H1 (cell line): Measurements from ENCODE around the gene GON4L. TPM values are rescaled to one million over a fixed set of nuclear protein-coding genes. Genes with fewer than 3 reads are reported as not detected.

Experiments used
- ASH2L ChIP-seq: fragments of 200-600, 300-600 bp; sonication (generic); IDR thresholded peaks from one replicate; pipeline ENCODE4 v1.7.1; 2017; ENCODE audit warnings: low read length
- BRCA1 ChIP-seq: IDR thresholded peaks from 2 replicates; pipeline ENCODE4 v1.6.1; 2012; ENCODE audit warnings: low read depth, low read length, improper control_type of control experiment
- EGR1 ChIP-seq: IDR thresholded peaks from 2 replicates; pipeline ENCODE4 v1.6.1; 2011; ENCODE audit warnings: low read depth, low read length, borderline replicate concordance
- HDAC6 ChIP-seq: IDR thresholded peaks from one replicate; pipeline ENCODE4 v1.7.1; 2012; ENCODE audit warnings: low read depth, mild to moderate bottlenecking, inconsistent platforms, low read length, moderate library complexity
- KDM4A ChIP-seq: IDR thresholded peaks from one replicate; pipeline ENCODE4 v1.7.1; 2012; ENCODE audit warnings: low read depth, mild to moderate bottlenecking, moderate library complexity, low read length, inconsistent platforms; ENCODE audit not compliant: severe bottlenecking
- KDM5A ChIP-seq: fragments of 200-600 bp; IDR thresholded peaks from 2 replicates; pipeline ENCODE4 v1.7.1; 2012; ENCODE audit warnings: mild to moderate bottlenecking, low read length, inconsistent platforms, mixed read lengths
- MAX ChIP-seq: IDR thresholded peaks from 2 replicates; pipeline ENCODE4 v1.6.1; 2012; ENCODE audit warnings: inconsistent platforms
- NRF1 ChIP-seq: IDR thresholded peaks from 2 replicates; pipeline ENCODE4 v1.6.1; 2011; ENCODE audit warnings: mild to moderate bottlenecking, low read depth, low read length, improper control_type of control experiment
- PHF8 ChIP-seq: fragments of 200-600 bp; sonication (generic); conservative IDR thresholded peaks from 2 replicates; pipeline ENCODE4 v1.7.1; 2012; ENCODE audit warnings: low read depth, mild to moderate bottlenecking, inconsistent platforms, low read length, moderate library complexity
- POLR2AphosphoS5 ChIP-seq: IDR thresholded peaks from 2 replicates; pipeline ENCODE4 v1.6.1; 2011; ENCODE audit warnings: low read depth, low read length
- POU5F1 ChIP-seq: IDR thresholded peaks from 2 replicates; pipeline ENCODE4 v1.6.1; 2011; ENCODE audit warnings: low read depth, mild to moderate bottlenecking, low read length, moderate library complexity
- RBBP5 ChIP-seq: IDR thresholded peaks from 2 replicates; pipeline ENCODE4 v1.7.1; 2012; ENCODE audit warnings: low read depth, mild to moderate bottlenecking, inconsistent platforms, low read length, moderate library complexity, borderline replicate concordance
- SIX5 ChIP-seq: IDR thresholded peaks from 2 replicates; pipeline ENCODE4 v1.6.1; 2011; ENCODE audit warnings: mild to moderate bottlenecking, low read depth, low read length
- polyA plus RNA-seq, 7 experiments: library from polyadenylated mRNA; depleted of rRNA in 3 of 7; stranded (reverse) in 5 of 7; unstranded in 2 of 7; fragments of >200 nt in 5 of 7; fragments of 200-250 nt in 2 of 7; gene quantifications; 1 replicate in 5 of 7; 2 replicates in 1 of 7; 4 replicates in 1 of 7; pipeline versions ENCODE4 v1.2.1 to v1.2.3, GENCODE V29; 2011 to 2013; ENCODE audit warnings: missing spikeins in 2 of 7, mixed read lengths in 2 of 7
- total RNA-seq: library from RNA; stranded (reverse); fragmentation: NEBNext Ultra II Directional; extraction: Animal tissue kit (Norgen Biotek cat#: 25700); gene quantifications from 2 replicates; pipeline ENCODE4 v1.2.1, GENCODE V29; 2021
- TF ChIP-seq, protein P1 (sequence below): IDR thresholded peaks from 2 replicates; pipeline ENCODE4 v1.6.1; 2012; ENCODE audit warnings: inconsistent platforms

GON4L gene
- total and polyA plus RNA-seq, 2 of the 8 experiments (the other 6 are each of a cell fraction or from before 2014, with no cell fraction given): 26.2 to 52.1 TPM

DNA sequence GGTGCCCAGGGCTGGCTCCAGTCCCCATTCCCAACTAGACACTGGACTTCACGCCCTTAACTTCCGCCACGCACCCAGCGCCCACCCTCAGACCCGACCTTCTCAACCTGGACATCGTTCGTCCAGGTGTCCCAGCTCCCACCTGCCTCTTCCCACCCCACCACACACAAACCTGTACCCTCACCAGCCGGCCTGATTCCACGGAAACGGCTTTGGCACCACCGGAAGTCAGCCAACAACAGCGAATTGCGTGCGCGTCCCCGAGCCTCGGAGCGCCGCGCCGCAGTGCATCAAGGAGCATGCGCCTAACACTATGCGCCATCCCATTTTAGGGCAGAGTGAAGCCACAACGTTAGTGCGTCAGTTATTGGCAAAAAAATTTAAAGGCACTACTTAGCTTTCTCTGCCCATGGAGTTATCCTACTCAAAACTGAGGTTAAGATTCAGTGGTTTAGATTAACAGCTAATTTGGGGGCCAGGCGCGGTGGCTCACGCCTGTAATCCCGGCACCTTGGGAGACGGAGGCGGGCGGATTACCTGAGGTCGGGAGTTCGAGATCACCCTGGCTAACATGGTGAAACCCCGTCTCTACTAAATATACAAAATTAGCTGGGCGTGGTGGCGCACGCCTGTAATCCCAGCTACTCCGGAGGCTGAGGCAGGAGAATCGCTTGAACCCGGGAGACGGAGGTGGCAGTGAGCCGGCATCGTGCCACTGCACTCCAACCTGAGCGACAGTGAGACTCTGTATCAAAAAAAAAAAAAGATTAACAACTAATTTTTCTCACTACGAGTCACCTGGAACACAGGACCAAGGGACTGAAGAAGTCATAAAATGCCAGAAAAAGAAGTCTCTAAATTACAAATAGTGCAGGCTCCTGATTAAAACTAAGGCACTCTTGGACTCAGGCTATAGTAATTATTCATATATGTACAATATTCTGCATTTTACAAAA lies at the start of gene GON4L (continued):
- peak; percentile 78 for TF ChIP-seq PHF8
- peak; percentile 64; the same call in 1 of the 2 replicates for TF ChIP-seq RBBP5
- TF ChIP-seq, protein P1, sequence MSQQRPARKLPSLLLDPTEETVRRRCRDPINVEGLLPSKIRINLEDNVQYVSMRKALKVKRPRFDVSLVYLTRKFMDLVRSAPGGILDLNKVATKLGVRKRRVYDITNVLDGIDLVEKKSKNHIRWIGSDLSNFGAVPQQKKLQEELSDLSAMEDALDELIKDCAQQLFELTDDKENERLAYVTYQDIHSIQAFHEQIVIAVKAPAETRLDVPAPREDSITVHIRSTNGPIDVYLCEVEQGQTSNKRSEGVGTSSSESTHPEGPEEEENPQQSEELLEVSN: peak; percentile 40; the same call in 1 of the 2 replicates
- peak; percentile 83 for TF ChIP-seq POLR2AphosphoS5
- no peak for TF ChIP-seq BRCA1
- peak; percentile 55 for TF ChIP-seq KDM4A
- peak; percentile 37; the same call in 1 of the 2 replicates for TF ChIP-seq NRF1
- peak; percentile 88 for TF ChIP-seq MAX
- peak; percentile 45; the same call in 1 of the 2 replicates for TF ChIP-seq KDM5A
- TF ChIP-seq POU5F1: no peak
- TF ChIP-seq EGR1: no peak
- 0 out of 2 replicates have a peak, but pooled peaks have one; percentile 12 for TF ChIP-seq SIX5
- TF ChIP-seq HDAC6: no peak
- no peak for TF ChIP-seq ASH2L
